PC-3 (cell line): ENCODE measurements around the gene HOXC4. TPM values are rescaled to one million over a fixed set of nuclear protein-coding genes. Genes with fewer than 3 reads are reported as not detected.

ENCODE experiments used
- ATAC-seq: fragments of 200-7000 bp; cut with Tn5 transposase; 2 replicates; pipeline ENCODE4 v1.9.1; 2020; ENCODE audit warnings: mild to moderate bottlenecking, moderate library complexity
- BruUV-seq: library from RNA; stranded (reverse); fragments of 400-500 nt; replicated peaks from 2 replicates; lab custom pipeline; 2021; lab: Mats Ljungman, UMichigan
- CTCF ChIA-PET: fragments of 300-600 bp; sonication (Branson Sonifier 250); formaldehyde crosslinking; loops from one replicate; lab custom pipeline; 2022; ENCODE audit warnings: antibody characterized with exemption; lab: Charles Lee
- POLR2A ChIA-PET: fragments of 300-600 bp; sonication (Branson Sonifier 250); formaldehyde crosslinking; loops from one replicate; lab custom pipeline; 2022; ENCODE audit warnings: antibody characterized with exemption; ENCODE audit not compliant: unreplicated experiment; lab: Charles Lee
- DNase-seq: peaks from one replicate; pipeline ENCODE4 v3.0.0-alpha.2; 2015
- H2AFZ ChIP-seq: fragments of 300-600 bp; sonication (generic); 2 replicates; pipeline ENCODE4 v1.6.0; 2016; ENCODE audit warnings: antibody characterized with exemption, low read length
- H3F3A ChIP-seq: fragments of 300-600 bp; sonication (generic); one replicate; pipeline ENCODE4 v1.6.0; 2017; ENCODE audit warnings: antibody characterized with exemption, low read length, control low read depth, mild to moderate bottlenecking; ENCODE audit not compliant: unreplicated experiment
- H3K27ac ChIP-seq: fragments of 300-600 bp; sonication (generic); 2 replicates; pipeline ENCODE4 v1.5.1; 2016; ENCODE audit warnings: mild to moderate bottlenecking, low read length
- H3K27me3 ChIP-seq: fragments of 300-600 bp; sonication (generic); 2 replicates; pipeline ENCODE4 v1.6.1; 2016; ENCODE audit warnings: low read length, mixed read lengths
- H3K36me3 ChIP-seq: fragments of 300-600 bp; sonication (generic); 2 replicates; pipeline ENCODE4 v1.6.1; 2016; ENCODE audit warnings: low read depth, mixed run types, low read length, mixed read lengths
- H3K4me1 ChIP-seq: fragments of 300-600 bp; sonication (generic); 2 replicates; pipeline ENCODE4 v1.5.1; 2016; ENCODE audit warnings: low read length; ENCODE audit not compliant: insufficient read depth
- H3K4me2 ChIP-seq: fragments of 300-600 bp; sonication (generic); 2 replicates; pipeline ENCODE4 v1.6.0; 2016; ENCODE audit warnings: low read length
- H3K4me3 ChIP-seq: fragments of 300-600 bp; sonication (generic); 2 replicates; pipeline ENCODE4 v1.5.1; 2016; ENCODE audit warnings: mild to moderate bottlenecking, low read length, mixed read lengths
- H3K79me2 ChIP-seq: fragments of 300-600 bp; sonication (generic); 2 replicates; pipeline ENCODE4 v1.6.1; 2017; ENCODE audit warnings: low read length, mixed read lengths
- H3K9ac ChIP-seq: fragments of 300-600 bp; sonication (generic); 2 replicates; pipeline ENCODE4 v1.6.0; 2016; ENCODE audit warnings: mild to moderate bottlenecking, low read length
- H3K9me2 ChIP-seq: fragments of 300-600 bp; sonication (generic); replicated peaks from 2 replicates; pipeline ENCODE4 v1.6.1; 2016; ENCODE audit warnings: mixed run types, low read length, mixed read lengths
- H3K9me3 ChIP-seq: fragments of 300-600 bp; sonication (generic); 2 replicates; pipeline ENCODE4 v1.6.1; 2016; ENCODE audit warnings: low read length, mixed read lengths
- H4K20me1 ChIP-seq: fragments of 300-600 bp; sonication (generic); 2 replicates; pipeline ENCODE4 v1.6.1; 2016; ENCODE audit warnings: low read length, mixed read lengths
- EZH2 ChIP-seq: fragments of 300-600 bp; sonication (generic); IDR thresholded peaks from one replicate; pipeline ENCODE4 v1.6.1; 2017; ENCODE audit warnings: antibody characterized with exemption, mild to moderate bottlenecking, low read length; ENCODE audit not compliant: unreplicated experiment
- EZH2phosphoT487 ChIP-seq: fragments of 300-600 bp; sonication (generic); IDR thresholded peaks from 2 replicates; pipeline ENCODE4 v1.6.1; 2018; ENCODE audit warnings: mild to moderate bottlenecking, antibody characterized with exemption, low read length, borderline replicate concordance
- intact Hi-C: fragments of 100-400 bp; cut with micrococcal nuclease; formaldehyde crosslinking; loops from 2 replicates; pipeline ENCODE4 v1.9.0; 2023
- total RNA-seq: library from RNA; depleted of rRNA; stranded (reverse); fragments of >200 nt; gene quantifications from 2 replicates; pipeline ENCODE4 v1.2.3, GENCODE V29; 2014
- TF ChIP-seq, protein P1 (sequence below): fragments of 300-600 bp; sonication (generic); conservative IDR thresholded peaks from 2 replicates; pipeline ENCODE4 v1.5.1; 2017; ENCODE audit warnings: antibody characterized with exemption, low read depth, mild to moderate bottlenecking, low read length

Gene HOXC4
- total RNA-seq, 1 experiment from 2014 or later = 1.8 TPM

DNA sequence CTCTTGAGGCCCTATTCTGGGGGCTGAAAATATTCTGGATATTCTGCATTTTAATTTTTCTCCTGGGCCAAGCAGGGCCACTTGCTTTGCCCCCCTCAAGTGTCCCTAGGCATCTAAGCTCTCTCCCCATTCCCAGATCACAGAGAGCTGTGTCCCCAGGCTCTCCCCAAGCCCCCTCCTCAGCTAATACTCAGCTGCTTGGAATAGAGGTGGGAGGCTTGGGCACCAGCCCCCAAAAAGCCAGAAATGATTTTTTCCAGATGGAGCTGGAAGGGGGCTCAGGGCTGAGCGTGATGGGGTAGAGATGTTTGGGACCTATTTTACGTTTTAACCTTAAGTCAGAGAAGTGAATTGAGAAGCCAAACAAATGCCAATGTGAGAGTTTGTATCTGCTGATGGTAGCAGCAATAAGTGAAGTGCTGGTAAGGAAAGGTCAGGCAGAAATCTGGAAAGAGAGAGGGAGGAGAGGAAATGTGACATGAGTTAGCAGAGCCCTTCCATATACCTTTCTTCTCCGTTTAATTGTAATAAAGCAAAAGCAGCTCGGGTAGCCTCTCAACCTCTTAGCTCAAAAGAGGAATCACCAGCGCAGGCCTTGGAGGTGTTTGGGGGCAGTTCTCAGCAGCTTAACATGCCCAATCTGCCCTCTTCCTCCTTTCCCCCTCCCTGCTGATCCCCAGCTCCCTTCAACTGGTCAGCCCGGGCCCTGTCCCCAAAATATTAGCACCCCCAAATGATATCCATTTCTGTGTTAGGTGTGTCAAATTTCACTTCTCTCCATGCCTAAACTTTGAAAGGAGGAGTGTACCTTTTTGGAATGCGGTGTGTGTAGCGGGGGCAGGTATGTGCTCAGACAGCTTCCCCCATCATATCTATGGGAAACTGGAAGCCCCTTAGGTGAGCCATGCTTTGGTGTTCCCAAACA is 30.4 kb upstream of the HOXC4 start:
- TF ChIP-seq, protein P1, sequence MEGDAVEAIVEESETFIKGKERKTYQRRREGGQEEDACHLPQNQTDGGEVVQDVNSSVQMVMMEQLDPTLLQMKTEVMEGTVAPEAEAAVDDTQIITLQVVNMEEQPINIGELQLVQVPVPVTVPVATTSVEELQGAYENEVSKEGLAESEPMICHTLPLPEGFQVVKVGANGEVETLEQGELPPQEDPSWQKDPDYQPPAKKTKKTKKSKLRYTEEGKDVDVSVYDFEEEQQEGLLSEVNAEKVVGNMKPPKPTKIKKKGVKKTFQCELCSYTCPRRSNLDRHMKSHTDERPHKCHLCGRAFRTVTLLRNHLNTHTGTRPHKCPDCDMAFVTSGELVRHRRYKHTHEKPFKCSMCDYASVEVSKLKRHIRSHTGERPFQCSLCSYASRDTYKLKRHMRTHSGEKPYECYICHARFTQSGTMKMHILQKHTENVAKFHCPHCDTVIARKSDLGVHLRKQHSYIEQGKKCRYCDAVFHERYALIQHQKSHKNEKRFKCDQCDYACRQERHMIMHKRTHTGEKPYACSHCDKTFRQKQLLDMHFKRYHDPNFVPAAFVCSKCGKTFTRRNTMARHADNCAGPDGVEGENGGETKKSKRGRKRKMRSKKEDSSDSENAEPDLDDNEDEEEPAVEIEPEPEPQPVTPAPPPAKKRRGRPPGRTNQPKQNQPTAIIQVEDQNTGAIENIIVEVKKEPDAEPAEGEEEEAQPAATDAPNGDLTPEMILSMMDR = no peak
- TF ChIP-seq EZH2 = no peak
- no peak for TF ChIP-seq EZH2phosphoT487
- Histone ChIP-seq H4K20me1 (no peaks in the 10 kb centered on the region), H3K4me1 (peaks cover 9% of the 10 kb centered on the region; the same call in 1 of the 2 replicates), H3K4me3 (no peak overlapping the region), H3K9me2 (no peaks in the 10 kb centered on the region), H3K27ac (no peak overlapping the region), H2AFZ (no peak overlapping the region), H3K79me2 (peaks cover 80% of the 10 kb centered on the region), H3K9ac (no peak overlapping the region), H3F3A (no peaks in the 10 kb centered on the region), H3K9me3 (no peaks in the 10 kb centered on the region), H3K4me2 (no peak overlapping the region), H3K27me3 (no peaks in the 10 kb centered on the region), H3K36me3 (no peaks in the 10 kb centered on the region)
- DNase-seq (no peak), ATAC-seq (no peak)
- ChIA-PET CTCF (no interaction called here), POLR2A (no interaction called here)
- intact Hi-C loops = no loop called here
- no TSS peak for BruUV-seq

DNA sequence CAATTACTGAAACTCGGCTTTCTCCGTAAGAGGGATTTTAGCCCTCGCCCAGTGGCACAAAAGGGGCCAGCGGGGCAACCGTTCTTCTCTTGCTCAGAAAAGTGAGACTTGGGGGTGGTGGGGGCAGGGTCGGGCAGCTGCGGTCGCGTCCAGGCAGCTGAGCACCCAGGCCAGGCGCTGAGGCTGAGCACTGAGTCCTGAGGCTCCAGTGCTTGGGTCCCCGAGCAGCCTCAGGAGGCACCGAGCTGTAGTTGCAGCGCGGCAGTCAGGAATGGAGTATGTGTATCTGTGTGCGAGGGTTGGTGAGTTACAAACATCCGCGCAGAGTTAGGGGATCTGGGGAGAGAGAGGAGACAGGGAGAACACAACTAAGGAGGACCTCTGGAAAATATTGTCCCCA is 29.5 kb upstream of the HOXC4 start:
- peaks cover 10% of the 10 kb centered on the region for H3K4me1 ChIP-seq
- no peak for ATAC-seq
- H3K9ac ChIP-seq = no peak overlapping the region
- POLR2A ChIA-PET = no interaction called here
- TF ChIP-seq EZH2phosphoT487 (no peak), EZH2 (no peak)
- TF ChIP-seq, protein P1 = no peak
- no peak overlapping the region for H3K4me3 ChIP-seq
- H3K9me3 ChIP-seq = no peaks in the 10 kb centered on the region
- BruUV-seq = no TSS peak
- H3F3A ChIP-seq = no peaks in the 10 kb centered on the region
- no peaks in the 10 kb centered on the region for H3K27me3 ChIP-seq
- H3K27ac ChIP-seq = no peak overlapping the region
- no peak overlapping the region for H2AFZ ChIP-seq
- no peaks in the 10 kb centered on the region for H3K36me3 ChIP-seq
- H3K9me2 ChIP-seq = no peaks in the 10 kb centered on the region
- H3K4me2 ChIP-seq = no peak overlapping the region
- intact Hi-C loops = no loop called here
- CTCF ChIA-PET = interaction anchor here (0.5 kb wide), 1 partner anchor 15 kb away, joined by 7 read pairs; the partner anchor contains the start of gene HOXC8
- H3K79me2 ChIP-seq = peaks cover 81% of the 10 kb centered on the region
- DNase-seq = no peak
- no peaks in the 10 kb centered on the region for H4K20me1 ChIP-seq
